Vagina (tissue), 2 donors: ENCODE results near the gene AGK.

Experiments
- CTCF ChIP-seq, 3 experiments: fragments of 450-650 bp in 2 of 3; fragments of 200-600 bp in 1 of 3; sonication (generic) in 1 of 3; IDR thresholded peaks; one replicate each; pipeline ENCODE4 v1.5.1; 2017 to 2019; ENCODE audit warnings: antibody characterized with exemption in 3 of 3, mild to moderate bottlenecking in 2 of 3, moderate library complexity in 2 of 3
- POLR2A ChIP-seq, 2 donors: fragments of 450-650 bp; IDR thresholded peaks; one replicate each; pipeline ENCODE4 v1.6.1; 2017; ENCODE audit warnings: antibody characterized with exemption in 2 of 2, mild to moderate bottlenecking in 2 of 2, moderate library complexity in 2 of 2

DNA sequence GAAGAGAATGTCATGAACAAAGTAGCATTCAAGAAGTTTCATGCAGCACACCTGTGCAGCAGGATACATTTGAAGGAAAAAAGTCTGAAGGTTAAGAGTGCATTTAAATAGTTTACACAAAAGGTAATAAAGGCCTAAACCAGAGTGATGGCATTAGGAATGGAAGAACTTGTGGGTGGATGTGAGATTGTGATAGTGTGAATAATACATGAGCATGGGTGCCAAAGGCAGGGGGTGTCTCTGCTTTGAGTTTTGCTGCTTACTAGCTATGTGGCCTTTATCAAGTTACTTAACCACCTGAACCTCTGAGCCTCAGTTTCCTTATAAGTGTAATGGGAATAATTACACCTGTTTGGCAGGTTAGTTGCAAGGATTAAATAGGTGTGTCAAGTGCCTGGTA lies 21.0 kb downstream of the AGK start:
- no peak for TF ChIP-seq CTCF (IDR thresholded peaks at IDR 0.05)
- TF ChIP-seq POLR2A (IDR thresholded peaks at IDR 0.05): no peak
